Adrenal gland (tissue), 12 donors: ENCODE results near the gene CEPT1. TPM values are rescaled to one million over a fixed set of nuclear protein-coding genes. Genes with fewer than 3 reads are reported as not detected.

Experiments
- DNase-seq, 7 donors: peaks; one replicate each; pipeline ENCODE4 v3.0.0-alpha.2; 2019 to 2020
- H3K27ac ChIP-seq, 5 donors: fragments of 200-600 bp; sonication (generic) in 4 of 5; 1 replicate in 3 of 5; 2 replicates in 2 of 5; pipeline versions ENCODE4 v1.5.1 to v1.8.0; 2016 to 2020; ENCODE audit warnings: mild to moderate bottlenecking in 1 of 5
- H3K27me3 ChIP-seq: fragments of 200-600 bp; 2 replicates; pipeline ENCODE4 v1.8.0; 2021
- H3K36me3 ChIP-seq, 2 donors: fragments of 200-600 bp; replicated peaks in 1 of 2; 1 replicate in 1 of 2; 2 replicates in 1 of 2; pipeline versions ENCODE4 v1.5.1 to v1.8.0; 2018 to 2022
- H3K4me1 ChIP-seq, 2 donors: fragments of 200-600 bp; replicated peaks in 1 of 2; 1 replicate in 1 of 2; 2 replicates in 1 of 2; pipeline versions ENCODE4 v1.5.1 to v1.8.0; 2018 to 2021
- H3K4me3 ChIP-seq, 4 donors: fragments of 200-600 bp; sonication (generic) in 3 of 4; one replicate each; pipeline ENCODE4 v1.5.1; 2016 to 2018
- H3K9me3 ChIP-seq, 3 donors: fragments of 200-600 bp; sonication (generic) in 1 of 3; replicated peaks in 1 of 3; 1 replicate in 2 of 3; 2 replicates in 1 of 3; pipeline versions ENCODE4 v1.5.1 to v1.8.0; 2016 to 2021
- CTCF ChIP-seq, 6 experiments: fragments of 450-650 bp in 4 of 6; fragments of 200-600 bp in 2 of 6; sonication (generic) in 1 of 6; IDR thresholded peaks; 1 replicate in 5 of 6; 2 replicates in 1 of 6; pipeline versions ENCODE4 v1.5.1 to v1.8.0; 2016 to 2021; ENCODE audit warnings: antibody characterized with exemption in 6 of 6, mild to moderate bottlenecking in 2 of 6, moderate library complexity in 1 of 6
- POLR2A ChIP-seq, 2 donors: fragments of 450-650 bp; IDR thresholded peaks; one replicate each; pipeline ENCODE4 v1.6.1; 2017; ENCODE audit warnings: antibody characterized with exemption in 2 of 2, mild to moderate bottlenecking in 2 of 2, moderate library complexity in 1 of 2
- WGBS, 4 donors: extraction: QIAGEN DNeasy Blood & Tissue Kit in 2 of 4; methylation state at CpG; one replicate each; pipeline versions ENCODE4 v1.1.5 to v1.1.7; 2013 to 2017; 5-methylcytosine and 5-hydroxymethylcytosine counted together
- intact Hi-C, 2 donors: fragments of 100-400 bp; cut with DNase I; formaldehyde crosslinking; loops; one replicate each; pipeline versions ENCODE4 v1.14.1 to v1.15.0; 2022 to 2023
- polyA plus RNA-seq, 3 donors: library from polyadenylated mRNA; stranded (reverse); fragments of 200-250 nt in 2 of 3; fragments of 350-450 nt in 1 of 3; fragmentation: Illumina TruSeq in 1 of 3; extraction: RNeasy Lipid Tissue Mini Kit (QIAGEN cat#74804) in 1 of 3; gene quantifications; one replicate each; pipeline ENCODE4 v1.2.3, GENCODE V29; 2013 to 2014
- total RNA-seq, 9 donors: library from RNA; depleted of rRNA in 4 of 9; stranded (reverse); fragments of >200 nt in 4 of 9; fragments of 120-200 nt in 1 of 9; fragmentation: NEBNext Ultra II Directional in 1 of 9; extraction: Animal tissue kit (Norgen Biotek cat#: 25700) in 1 of 9; gene quantifications; one replicate each; pipeline versions ENCODE4 v1.1.0 to v1.2.4, GENCODE V29; 2013 to 2023
- donor health status: healthy with polysubstance abuse.
- donor health status: Bipolar disorder and iron deficiency.
- donor health status: DM: yes; HTN: yes; CAD: no.
- donor health status: DM: no; HTN: no; CAD: no.
- donor health status: DM: no; HTN: no; CAD: no.
- donor health status: DM: yes; HTN: yes; CAD: no.

The CEPT1 gene
- total and polyA plus RNA-seq, 12 donors = 17.0 to 55.8 (median 38.1) TPM

- DNase-seq = no peak
- WGBS, 4 donors = 73 to 96% (median 90%) methylated on average over 1 of the region's 1 CpG
- no peak for TF ChIP-seq CTCF (IDR thresholded peaks at IDR 0.05)
- TF ChIP-seq POLR2A (IDR thresholded peaks at IDR 0.05) = no peak
- Histone ChIP-seq H3K36me3 (no peaks in the 10 kb centered on the region), H3K27ac (no peak overlapping the region), H3K9me3 (no peaks in the 10 kb centered on the region), H3K4me3 (no peak overlapping the region), H3K4me1 (no peaks in the 10 kb centered on the region), H3K27me3 (no peaks in the 10 kb centered on the region)
- intact Hi-C loops = no loop called here
Measured at GRCh38 chr1:111099289-111099688, 40.7 kb upstream of the CEPT1 start.

GRCh38 chr1:111101854-111102642 lies 38.0 kb upstream of the CEPT1 start:
- Histone ChIP-seq H3K9me3 (no peaks in the 10 kb centered on the region), H3K27ac (no peak overlapping the region), H3K4me1 (no peaks in the 10 kb centered on the region), H3K27me3 (no peaks in the 10 kb centered on the region), H3K36me3 (no peaks in the 10 kb centered on the region), H3K4me3 (no peak overlapping the region)
- no peak for DNase-seq
- TF ChIP-seq CTCF (IDR thresholded peaks at IDR 0.05) = no peak
- no peak for TF ChIP-seq POLR2A (IDR thresholded peaks at IDR 0.05)
- 89 to 93% (median 92%) methylated on average over 5 of the region's 5 CpGs for WGBS, 4 donors
- intact Hi-C loops = no loop called here

- H3K9me3 ChIP-seq = no peaks in the 10 kb centered on the region
- H3K27ac ChIP-seq = no peak overlapping the region
- intact Hi-C loops = no loop called here
- H3K4me1 ChIP-seq = no peaks in the 10 kb centered on the region
- H3K36me3 ChIP-seq = no peaks in the 10 kb centered on the region
- 78 to 91% (median 83%) methylated on average over 2 of the region's 2 CpGs for WGBS, 4 donors
- no peak overlapping the region for H3K4me3 ChIP-seq
- no peak for DNase-seq
- no peaks in the 10 kb centered on the region for H3K27me3 ChIP-seq
- TF ChIP-seq POLR2A (IDR thresholded peaks at IDR 0.05) = no peak
- TF ChIP-seq CTCF (IDR thresholded peaks at IDR 0.05) = no peak
Measured at GRCh38 chr1:111104981-111105380, 35.0 kb upstream of the CEPT1 start.

- Histone ChIP-seq H3K36me3 (no peaks in the 10 kb centered on the region), H3K27me3 (no peaks in the 10 kb centered on the region), H3K4me3 (no peak overlapping the region), H3K4me1 (no peaks in the 10 kb centered on the region), H3K9me3 (no peaks in the 10 kb centered on the region), H3K27ac (no peak overlapping the region)
- intact Hi-C loops = no loop called here
- no peak for DNase-seq
- TF ChIP-seq CTCF (IDR thresholded peaks at IDR 0.05) (no peak), POLR2A (IDR thresholded peaks at IDR 0.05) (no peak)
- 71 to 100% (median 94%) methylated on average over 1 of the region's 1 CpG for WGBS, 4 donors
Measured at GRCh38 chr1:111110197-111110899, 29.7 kb upstream of the CEPT1 start.
